A549 (cell line): ENCODE results near the gene TTC7B. TPM values are rescaled to one million over a fixed set of nuclear protein-coding genes. Genes with fewer than 3 reads are reported as not detected.

Source experiments
- ATAC-seq, 2 experiments: fragments of 200-7000 bp in 1 of 2; fragments of >200 bp in 1 of 2; cut with Nextera tagmentation in 1 of 2; cut with Tn5 transposase in 1 of 2; 3 replicates each; pipeline versions ENCODE4 v1.8.0 to v1.9.1; 2018 to 2020; ENCODE audit warnings: mild to moderate bottlenecking in 1 of 2, moderate library complexity in 1 of 2
- CTCF ChIA-PET: fragments of 300-600 bp; sonication (Branson Sonifier 250); formaldehyde crosslinking; extraction: SDS; loops from one replicate; lab custom pipeline; 2021; ENCODE audit warnings: antibody characterized with exemption, inconsistent platforms; lab: Yijun Ruan, JAX
- POLR2A ChIA-PET: fragments of 350-600 bp; formaldehyde crosslinking; extraction: SDS; loops from one replicate; lab custom pipeline; 2021; ENCODE audit warnings: antibody characterized with exemption, inconsistent platforms; lab: Yijun Ruan, JAX
- DNase-seq, 2 experiments: peaks; one replicate each; pipeline versions ENCODE4 v3.0.0 to v3.0.0-alpha.2; 2011 to 2016; ENCODE audit warnings: low read depth in 1 of 2, low spot score in 1 of 2
- FAIRE-seq: peaks from 2 replicates; lab custom pipeline; 2011; peaks lifted over from hg19 to GRCh38; lab: Jason Lieb, UNC
- H3K27ac ChIP-seq, 2 experiments: fragments of >200 bp; sonication (Bioruptor Twin); formaldehyde crosslinking; 3 replicates each; pipeline ENCODE4 v1.5.1; 2016 to 2017
- H3K4me1 ChIP-seq: fragments of >200 bp; sonication (Bioruptor Twin); formaldehyde crosslinking; 3 replicates; pipeline ENCODE4 v1.6.1; 2016
- H3K4me2 ChIP-seq: fragments of >200 bp; sonication (Bioruptor Twin); formaldehyde crosslinking; 3 replicates; pipeline ENCODE4 v1.6.1; 2016
- H3K4me3 ChIP-seq: fragments of >200 bp; sonication (Bioruptor Twin); formaldehyde crosslinking; 3 replicates; pipeline ENCODE4 v1.5.1; 2016
- H3K9me3 ChIP-seq: fragments of >200 bp; sonication (Bioruptor Twin); formaldehyde crosslinking; 3 replicates; pipeline ENCODE4 v1.6.1; 2016
- BCL3 ChIP-seq: fragments of >200 bp; sonication (Bioruptor Twin); formaldehyde crosslinking; IDR thresholded peaks from 3 replicates; pipeline ENCODE4 v1.6.1; 2016
- BHLHE40 ChIP-seq: IDR thresholded peaks from 2 replicates; pipeline ENCODE4 v1.6.1; 2012; ENCODE audit warnings: low read depth, low read length, inconsistent platforms
- CBX8 ChIP-seq: fragments of 200-600 bp; sonication (generic); IDR thresholded peaks from 2 replicates; pipeline ENCODE4 v1.6.1; 2016
- CEBPB ChIP-seq, 2 experiments: fragments of >200 bp in 1 of 2; sonication (Bioruptor Twin) in 1 of 2; formaldehyde crosslinking in 1 of 2; IDR thresholded peaks; 2 replicates each; pipeline ENCODE4 v1.6.1; 2012 to 2016
- CHD2 ChIP-seq: fragments of 150-350 bp; IDR thresholded peaks from 2 replicates; pipeline ENCODE4 v1.6.1; 2014; ENCODE audit warnings: low read length; ENCODE audit not compliant: partially characterized antibody
- CHD4 ChIP-seq: fragments of 200-600 bp; sonication (generic); IDR thresholded peaks from 2 replicates; pipeline ENCODE4 v1.6.1; 2016; ENCODE audit warnings: antibody characterized with exemption, mild to moderate bottlenecking, borderline replicate concordance
- E2F6 ChIP-seq: IDR thresholded peaks from 2 replicates; pipeline ENCODE4 v1.6.1; 2012; ENCODE audit warnings: low read depth, borderline replicate concordance
- ESRRA ChIP-seq: fragments of 150-350 bp; IDR thresholded peaks from 2 replicates; pipeline ENCODE4 v1.6.1; 2014; ENCODE audit warnings: mild to moderate bottlenecking, low read length, borderline replicate concordance
- FOSL2 ChIP-seq, 2 experiments: fragments of 450-650 bp in 1 of 2; fragments of >200 bp in 1 of 2; sonication (Bioruptor Twin) in 1 of 2; formaldehyde crosslinking; IDR thresholded peaks; 2 replicates each; pipeline versions ENCODE4 v1.5.0 to v1.6.1; 2016 to 2020; ENCODE audit warnings: mild to moderate bottlenecking in 1 of 2, moderate library complexity in 1 of 2
- HES2 ChIP-seq: fragments of >200 bp; sonication (Bioruptor Twin); formaldehyde crosslinking; IDR thresholded peaks from 2 replicates; pipeline ENCODE4 v1.6.1; 2016
- HEYL ChIP-seq: fragments of 250-450 bp; sonication (Bioruptor Pico); IDR thresholded peaks from 2 replicates; pipeline ENCODE4 v1.8.0; 2021; ENCODE audit warnings: mild to moderate bottlenecking, moderate library complexity
- MAFK ChIP-seq: fragments of 450-650 bp; IDR thresholded peaks from 2 replicates; pipeline ENCODE4 v1.6.1; 2014; ENCODE audit not compliant: partially characterized antibody
- MAZ ChIP-seq: fragments of 150-350 bp; IDR thresholded peaks from 2 replicates; pipeline ENCODE4 v1.6.1; 2014; ENCODE audit warnings: antibody characterized with exemption, low read depth, low read length, borderline replicate concordance
- NFE2L2 ChIP-seq: fragments of 150-350 bp; conservative IDR thresholded peaks from 2 replicates; pipeline ENCODE4 v1.6.1; 2014; ENCODE audit warnings: low read length
- NR3C1 ChIP-seq: fragments of >200 bp; sonication (Bioruptor Twin); formaldehyde crosslinking; IDR thresholded peaks from 3 replicates; pipeline ENCODE4 v1.6.1; 2017
- PBX3 ChIP-seq: IDR thresholded peaks from 2 replicates; pipeline ENCODE4 v1.6.1; 2012
- RARB ChIP-seq: fragments of 250-450 bp; sonication (Bioruptor Pico); IDR thresholded peaks from 2 replicates; pipeline ENCODE4 v1.8.0; 2021; ENCODE audit warnings: mild to moderate bottlenecking, moderate library complexity
- TFCP2L1 ChIP-seq: fragments of 250-450 bp; sonication (Bioruptor Pico); IDR thresholded peaks from 2 replicates; pipeline ENCODE4 v1.5.0; 2021; ENCODE audit warnings: mild to moderate bottlenecking
- ZSCAN20 ChIP-seq: fragments of 250-450 bp; sonication (Bioruptor Pico); IDR thresholded peaks from 2 replicates; pipeline ENCODE4 v1.8.0; 2022; ENCODE audit warnings: mild to moderate bottlenecking, moderate library complexity
- WGBS: methylation state at CpG from one replicate; pipeline ENCODE4 v1.1.6; 2017; ENCODE audit errors: missing lambda C conversion rate; 5-methylcytosine and 5-hydroxymethylcytosine counted together
- polyA plus RNA-seq, 4 experiments: library from polyadenylated mRNA; depleted of rRNA in 3 of 4; stranded (reverse); fragments of >200 nt; fragmentation: RNase III in 1 of 4; extraction: RNeasy Plus Mini Kit Qiagen cat#74134 plus additional on column Dnase treatment in 1 of 4; gene quantifications; 2 replicates in 3 of 4; 3 replicates in 1 of 4; pipeline ENCODE4 v1.2.3, GENCODE V29; 2011 to 2017

The TTC7B gene
- polyA plus RNA-seq, 2 of the 4 experiments (the other 2 are of a cell fraction) = 16.6 to 28.0 TPM

- Histone ChIP-seq H3K9me3 (no peaks in the 10 kb centered on the region), H3K4me2 (no peak overlapping the region), H3K4me3 (no peak overlapping the region), H3K4me1 (peaks cover 6% of the 10 kb centered on the region; the same call in 1 of the 3 replicates), H3K27ac (no peak overlapping the region)
- ATAC-seq (no peak), FAIRE-seq (no peak), DNase-seq (no peak)
- 93% methylated on average over 8 of the region's 8 CpGs for WGBS
- TF ChIP-seq MAFK (no peak), HES2 (no peak), FOSL2 (IDR thresholded peaks at IDR 0.05) (no peak), FOSL2 (CRISPR knock-in tag; IDR thresholded peaks at IDR 0.05) (no peak), ESRRA (no peak), NFE2L2 (no peak), ZSCAN20 (no peak), MAZ (no peak), E2F6 (no peak), BCL3 (no peak), CHD2 (no peak), NR3C1 (no peak), HEYL (CRISPR knock-in tag) (no peak), RARB (no peak), CEBPB (IDR thresholded peaks at IDR 0.05) (no peak), CHD4 (no peak), CBX8 (no peak), BHLHE40 (no peak)
- ChIA-PET POLR2A (no interaction called here), CTCF (interaction anchor here (1.5 kb wide), 1 partner anchor 77 kb away, joined by 4 read pairs; no protein-coding TSS in a partner anchor)
Measured at GRCh38 chr14:90619911-90620310, 196.3 kb downstream of the TTC7B start.

- FAIRE-seq (no peak), DNase-seq (no peak), ATAC-seq (no peak)
- H3K4me2 ChIP-seq = no peak overlapping the region
- no peak overlapping the region for H3K27ac ChIP-seq
- POLR2A ChIA-PET = no interaction called here
- TF ChIP-seq E2F6 (no peak), TFCP2L1 (no peak), PBX3 (no peak)
- H3K4me1 ChIP-seq = no peaks in the 10 kb centered on the region
- CTCF ChIA-PET = no interaction called here
- no peaks in the 10 kb centered on the region for H3K9me3 ChIP-seq
- H3K4me3 ChIP-seq = no peak overlapping the region
- 95% methylated on average over 7 of the region's 7 CpGs for WGBS
Measured at GRCh38 chr14:90617961-90618360, 198.3 kb downstream of the TTC7B start.

GRCh38 chr14:90616881-90617280 lies 199.3 kb downstream of the TTC7B start:
- H3K4me2 ChIP-seq = no peak overlapping the region
- H3K4me3 ChIP-seq = no peak overlapping the region
- no peaks in the 10 kb centered on the region for H3K4me1 ChIP-seq
- ChIA-PET CTCF (interaction anchor here (0.9 kb wide), 1 partner anchor 58 kb away, joined by 3 read pairs; no protein-coding TSS in a partner anchor), POLR2A (no interaction called here)
- TF ChIP-seq ZSCAN20 = no peak
- no peak for FAIRE-seq
- 70% methylated on average over 7 of the region's 7 CpGs for WGBS
- no peak for ATAC-seq
- no peaks in the 10 kb centered on the region for H3K9me3 ChIP-seq
- H3K27ac ChIP-seq = no peak overlapping the region
- no peak for DNase-seq
